ENCODE measurements around the gene SEMA5B. TPM values are rescaled to one million over a fixed set of nuclear protein-coding genes. Genes with fewer than 3 reads are reported as not detected.

The SEMA5B gene
- total RNA-seq, 1 experiment from 2014 or later, result 1.0 TPM

- peak in 1 of 2 experiments; percentile 23 for DNase-seq
- intact Hi-C loops (cut with micrococcal nuclease; ENCODE audit: unreplicated experiment), result loop anchor here (5.0 kb wide), 1 partner anchor 46 kb away; no protein-coding TSS in a partner anchor
- CTCF ChIA-PET, result interaction anchor here (0.5 to 0.7 kb wide), 2 partner anchors 9 to 222 kb away, joined by 3 read pairs; partner anchors contain the start of gene SEMA5B
Measured at GRCh38 chr3:123036352-123037014, 8.9 kb upstream of the SEMA5B start.

GRCh38 chr3:123034996-123035395 lies 7.4 kb upstream of the SEMA5B start:
- POLR2A ChIA-PET, result no interaction called here
- no peaks in the 10 kb centered on the region for H3K9me3 Mint-ChIP-seq (ENCODE audit: unreplicated experiment)
- no peaks in the 10 kb centered on the region for H3K36me3 Mint-ChIP-seq (ENCODE audit: insufficient read depth, unreplicated experiment)
- TF ChIP-seq, protein P1, sequence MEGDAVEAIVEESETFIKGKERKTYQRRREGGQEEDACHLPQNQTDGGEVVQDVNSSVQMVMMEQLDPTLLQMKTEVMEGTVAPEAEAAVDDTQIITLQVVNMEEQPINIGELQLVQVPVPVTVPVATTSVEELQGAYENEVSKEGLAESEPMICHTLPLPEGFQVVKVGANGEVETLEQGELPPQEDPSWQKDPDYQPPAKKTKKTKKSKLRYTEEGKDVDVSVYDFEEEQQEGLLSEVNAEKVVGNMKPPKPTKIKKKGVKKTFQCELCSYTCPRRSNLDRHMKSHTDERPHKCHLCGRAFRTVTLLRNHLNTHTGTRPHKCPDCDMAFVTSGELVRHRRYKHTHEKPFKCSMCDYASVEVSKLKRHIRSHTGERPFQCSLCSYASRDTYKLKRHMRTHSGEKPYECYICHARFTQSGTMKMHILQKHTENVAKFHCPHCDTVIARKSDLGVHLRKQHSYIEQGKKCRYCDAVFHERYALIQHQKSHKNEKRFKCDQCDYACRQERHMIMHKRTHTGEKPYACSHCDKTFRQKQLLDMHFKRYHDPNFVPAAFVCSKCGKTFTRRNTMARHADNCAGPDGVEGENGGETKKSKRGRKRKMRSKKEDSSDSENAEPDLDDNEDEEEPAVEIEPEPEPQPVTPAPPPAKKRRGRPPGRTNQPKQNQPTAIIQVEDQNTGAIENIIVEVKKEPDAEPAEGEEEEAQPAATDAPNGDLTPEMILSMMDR (IDR thresholded peaks at IDR 0.05; ENCODE audit: insufficient read depth in 1 of 2, low read depth in 1 of 2, low read length in 1 of 2, severe bottlenecking in 1 of 2, unreplicated experiment in 1 of 2), result no peak
- intact Hi-C loops (cut with micrococcal nuclease; ENCODE audit: unreplicated experiment), result loop anchor here (5.0 kb wide), 1 partner anchor 47 kb away; no protein-coding TSS in a partner anchor
- CTCF ChIA-PET, result no interaction called here
- H3K4me3 Mint-ChIP-seq (ENCODE audit: unreplicated experiment), result no peak overlapping the region
- no peaks in the 10 kb centered on the region for H3K27me3 ChIP-seq (replicated peaks; ENCODE audit: control insufficient read depth, insufficient read depth, low read length)
- H3K4me3 ChIP-seq (ENCODE audit: low read depth, low read length), result no peak overlapping the region
- no peak for DNase-seq
- peaks cover 8% of the 10 kb centered on the region; the same call in 1 of the 2 replicates for H3K4me1 ChIP-seq
- BruUV-seq (replicated peaks), result no TSS peak
- H3K4me1 Mint-ChIP-seq (ENCODE audit: low read depth, unreplicated experiment), result peaks cover 32% of the 10 kb centered on the region
- no peaks in the 10 kb centered on the region for H3K36me3 ChIP-seq (ENCODE audit: control insufficient read depth, insufficient read depth, low read length)
- no peak overlapping the region for H3K27ac Mint-ChIP-seq (ENCODE audit: unreplicated experiment)
- no peaks in the 10 kb centered on the region for H3K9me3 ChIP-seq
- no peaks in the 10 kb centered on the region for H3K27me3 Mint-ChIP-seq (ENCODE audit: insufficient read depth, unreplicated experiment)

More at GRCh38 chr3:123036352-123037014, 8.9 kb upstream of the SEMA5B start:
- Mint-ChIP-seq H3K4me3 (ENCODE audit: unreplicated experiment) (no peak overlapping the region), H3K36me3 (ENCODE audit: insufficient read depth, unreplicated experiment) (no peaks in the 10 kb centered on the region), H3K4me1 (ENCODE audit: low read depth, unreplicated experiment) (peaks cover 39% of the 10 kb centered on the region), H3K27me3 (ENCODE audit: insufficient read depth, unreplicated experiment) (no peaks in the 10 kb centered on the region), H3K27ac (ENCODE audit: unreplicated experiment) (no peak overlapping the region), H3K9me3 (ENCODE audit: unreplicated experiment) (no peaks in the 10 kb centered on the region)
- Histone ChIP-seq H3K4me1 (peaks cover 8% of the 10 kb centered on the region; the same call in 1 of the 2 replicates), H3K9me3 (no peaks in the 10 kb centered on the region), H3K4me3 (ENCODE audit: low read depth, low read length) (no peak overlapping the region), H3K27me3 (replicated peaks; ENCODE audit: control insufficient read depth, insufficient read depth, low read length) (no peaks in the 10 kb centered on the region), H3K36me3 (ENCODE audit: control insufficient read depth, insufficient read depth, low read length) (no peaks in the 10 kb centered on the region)
- POLR2A ChIA-PET, result interaction anchor here (0.6 kb wide), 1 partner anchor 31 kb away, joined by 3 read pairs; the partner anchor contains the start of gene PDIA5
- BruUV-seq (replicated peaks), result no TSS peak
- TF ChIP-seq, protein P1 (IDR thresholded peaks at IDR 0.05; ENCODE audit: insufficient read depth in 1 of 2, low read depth in 1 of 2, low read length in 1 of 2, severe bottlenecking in 1 of 2, unreplicated experiment in 1 of 2), result peak in 1 of 2 experiments; percentile 3

DNA sequence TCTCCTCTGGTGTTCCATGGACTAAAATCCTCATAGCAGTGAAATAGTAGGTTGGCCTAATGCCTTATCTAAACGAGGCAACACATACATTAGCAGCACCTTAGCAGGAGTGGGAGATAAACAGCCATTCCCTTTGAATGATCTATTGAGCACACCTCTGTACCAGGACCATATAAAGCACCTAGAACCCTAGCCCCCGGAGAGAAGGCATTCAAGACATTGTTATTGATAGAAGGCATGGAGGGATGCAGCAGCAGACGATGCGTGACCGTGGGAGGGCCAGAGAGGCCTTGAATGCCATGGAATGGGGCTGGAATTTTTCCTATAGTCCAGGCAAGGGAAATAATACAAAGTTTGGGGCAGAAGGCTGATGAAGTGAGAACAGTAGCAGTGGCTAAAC lies 6.6 kb upstream of the SEMA5B start:
- CTCF ChIA-PET, result no interaction called here
- Histone ChIP-seq H3K4me1 (peaks cover 8% of the 10 kb centered on the region; the same call in 1 of the 2 replicates), H3K4me3 (ENCODE audit: low read depth, low read length) (no peak overlapping the region), H3K9me3 (no peaks in the 10 kb centered on the region), H3K27me3 (replicated peaks; ENCODE audit: control insufficient read depth, insufficient read depth, low read length) (no peaks in the 10 kb centered on the region), H3K36me3 (ENCODE audit: control insufficient read depth, insufficient read depth, low read length) (no peaks in the 10 kb centered on the region)
- H3K4me3 Mint-ChIP-seq (ENCODE audit: unreplicated experiment), result no peak overlapping the region
- no peaks in the 10 kb centered on the region for H3K9me3 Mint-ChIP-seq (ENCODE audit: unreplicated experiment)
- POLR2A ChIA-PET, result no interaction called here
- no peaks in the 10 kb centered on the region for H3K36me3 Mint-ChIP-seq (ENCODE audit: insufficient read depth, unreplicated experiment)
- no peak for DNase-seq
- TF ChIP-seq, protein P1 (IDR thresholded peaks at IDR 0.05; ENCODE audit: insufficient read depth in 1 of 2, low read depth in 1 of 2, low read length in 1 of 2, severe bottlenecking in 1 of 2, unreplicated experiment in 1 of 2), result no peak
- H3K27me3 Mint-ChIP-seq (ENCODE audit: insufficient read depth, unreplicated experiment), result peaks cover under 1% of the 10 kb centered on the region
- BruUV-seq (replicated peaks), result no TSS peak
- H3K27ac Mint-ChIP-seq (ENCODE audit: unreplicated experiment), result no peak overlapping the region
- intact Hi-C loops (cut with micrococcal nuclease; ENCODE audit: unreplicated experiment), result no loop called here
- H3K4me1 Mint-ChIP-seq (ENCODE audit: low read depth, unreplicated experiment), result peaks cover 26% of the 10 kb centered on the region

Data from Caco-2 (cell line).